CD14-positive monocyte (primary cell): Measurements from ENCODE around the gene MRTFB. TPM values are rescaled to one million over a fixed set of nuclear protein-coding genes. Genes with fewer than 3 reads are reported as not detected.

Experiments
- DNase-seq, 3 donors: peaks; one replicate each; pipeline ENCODE4 v3.0.0-alpha.2; 2011 to 2022
- H2AFZ ChIP-seq: 2 replicates; pipeline ENCODE4 v1.6.0; 2012; ENCODE audit warnings: mild to moderate bottlenecking, low read depth, low read length, inconsistent platforms; ENCODE audit not compliant: insufficient read depth, poor library complexity, severe bottlenecking
- H3K27ac ChIP-seq, 2 donors: 1 replicate in 1 of 2; 2 replicates in 1 of 2; pipeline ENCODE4 v1.5.1; 2012 to 2013; ENCODE audit warnings: low read length in 2 of 2, control low read depth in 1 of 2, inconsistent platforms in 1 of 2, low read depth in 1 of 2, mild to moderate bottlenecking in 1 of 2
- H3K27me3 ChIP-seq, 2 donors: one replicate each; pipeline versions ENCODE4 v1.6.0 to v1.6.1; 2011 to 2013; ENCODE audit warnings: low read length in 2 of 2; ENCODE audit not compliant: control insufficient read depth in 2 of 2, insufficient read depth in 2 of 2
- H3K36me3 ChIP-seq, 2 donors: replicated peaks in 1 of 2; 1 replicate in 1 of 2; 2 replicates in 1 of 2; pipeline versions ENCODE4 v1.5.1 to v1.6.1; 2012 to 2013; ENCODE audit warnings: low read length in 2 of 2, control low read depth in 1 of 2, inconsistent platforms in 1 of 2, mild to moderate bottlenecking in 1 of 2; ENCODE audit not compliant: insufficient read depth in 2 of 2, control insufficient read depth in 1 of 2
- H3K4me1 ChIP-seq, 2 donors: 1 replicate in 1 of 2; 2 replicates in 1 of 2; pipeline versions ENCODE4 v1.5.1 to v1.6.1; 2012 to 2013; ENCODE audit warnings: low read length in 2 of 2, control low read depth in 1 of 2, inconsistent platforms in 1 of 2, mild to moderate bottlenecking in 1 of 2, moderate library complexity in 1 of 2; ENCODE audit not compliant: insufficient read depth in 2 of 2, control insufficient read depth in 1 of 2
- H3K4me2 ChIP-seq: replicated peaks from 2 replicates; pipeline ENCODE3; 2012; ENCODE audit warnings: low read length, moderate library complexity, mild to moderate bottlenecking; ENCODE audit not compliant: poor library complexity, severe bottlenecking; ENCODE audit errors: extremely low read depth
- H3K4me3 ChIP-seq, 3 experiments: fragments of 200-600 bp in 1 of 3; sonication (generic) in 1 of 3; replicated peaks in 1 of 3; 1 replicate in 2 of 3; 2 replicates in 1 of 3; pipeline ENCODE4 v1.5.1; 2011 to 2013; ENCODE audit warnings: low read length in 3 of 3, mild to moderate bottlenecking in 3 of 3, control low read depth in 2 of 3, low read depth in 2 of 3, inconsistent platforms in 1 of 3, moderate library complexity in 1 of 3
- H3K79me2 ChIP-seq: 2 replicates; pipeline ENCODE4 v1.6.0; 2012; ENCODE audit warnings: mild to moderate bottlenecking, control low read depth, inconsistent platforms, low read length, moderate library complexity; ENCODE audit not compliant: insufficient read depth
- H3K9ac ChIP-seq: 2 replicates; pipeline ENCODE4 v1.6.0; 2017; ENCODE audit warnings: low read length, mild to moderate bottlenecking; ENCODE audit not compliant: insufficient read depth, poor library complexity, severe bottlenecking
- H3K9me3 ChIP-seq, 2 donors: replicated peaks in 1 of 2; 1 replicate in 1 of 2; 2 replicates in 1 of 2; pipeline versions ENCODE4 v1.5.1 to v1.6.1; 2012 to 2013; ENCODE audit warnings: low read length in 2 of 2, control low read depth in 1 of 2; ENCODE audit not compliant: control insufficient read depth in 1 of 2, insufficient read depth in 1 of 2
- H4K20me1 ChIP-seq: 2 replicates; pipeline ENCODE4 v1.6.0; 2012; ENCODE audit warnings: mild to moderate bottlenecking, low read length, control low read depth, moderate library complexity; ENCODE audit not compliant: insufficient read depth
- H3K27ac Mint-ChIP-seq, 7 donors: one replicate each; pipeline ENCODE4 v1.8.0; 2020; ENCODE audit warnings: mild to moderate bottlenecking in 7 of 7, mixed read lengths in 7 of 7, moderate library complexity in 6 of 7, inconsistent platforms in 2 of 7
- H3K27me3 Mint-ChIP-seq, 3 donors: one replicate each; pipeline ENCODE4 v1.8.0; 2021 to 2022; ENCODE audit warnings: low read depth in 3 of 3, mild to moderate bottlenecking in 3 of 3, mixed read lengths in 3 of 3, moderate library complexity in 3 of 3, inconsistent platforms in 1 of 3
- H3K36me3 Mint-ChIP-seq, 2 donors: one replicate each; pipeline ENCODE4 v1.8.0; 2020; ENCODE audit warnings: mixed read lengths in 2 of 2, inconsistent platforms in 1 of 2, mild to moderate bottlenecking in 1 of 2
- H3K4me1 Mint-ChIP-seq: one replicate; pipeline ENCODE4 v1.8.0; 2020; ENCODE audit warnings: mild to moderate bottlenecking, mixed read lengths
- H3K4me3 Mint-ChIP-seq, 2 donors: one replicate each; pipeline ENCODE4 v1.8.0; 2020; ENCODE audit warnings: mild to moderate bottlenecking in 2 of 2, mixed read lengths in 2 of 2, moderate library complexity in 1 of 2
- H3K9me3 Mint-ChIP-seq, 7 donors: one replicate each; pipeline ENCODE4 v1.8.0; 2020 to 2022; ENCODE audit warnings: mixed read lengths in 7 of 7, mild to moderate bottlenecking in 6 of 7, moderate library complexity in 6 of 7, inconsistent platforms in 2 of 7
- WGBS: methylation state at CpG from one replicate; pipeline ENCODE4 v1.1.5; 2013; ENCODE audit warnings: missing lambda C conversion rate; ENCODE audit not compliant: insufficient coverage; 5-methylcytosine and 5-hydroxymethylcytosine counted together
- intact Hi-C, 2 donors: fragments of 100-400 bp; cut with micrococcal nuclease; formaldehyde crosslinking; loops; one replicate each; pipeline versions ENCODE4 v1.15.0 to v1.15.1; 2023
- polyA plus RNA-seq, 3 donors: library from polyadenylated mRNA; depleted of rRNA in 1 of 3; unstranded in 2 of 3; stranded (reverse) in 1 of 3; fragments of 300-500 nt in 2 of 3; fragments of >200 nt in 1 of 3; fragmentation: Illumina TruSeq in 2 of 3; gene quantifications; 1 replicate in 2 of 3; 2 replicates in 1 of 3; pipeline ENCODE4 v1.2.3, GENCODE V29; 2012 to 2021
- TF ChIP-seq, protein P1 (sequence below): fragments of 200-600 bp; IDR thresholded peaks from one replicate; pipeline ENCODE4 v1.8.0; 2022; ENCODE audit warnings: antibody characterized with exemption, mild to moderate bottlenecking

Gene MRTFB
- polyA plus RNA-seq, 3 donors, result 0.69 to 1.4 (median 0.87) TPM

DNA sequence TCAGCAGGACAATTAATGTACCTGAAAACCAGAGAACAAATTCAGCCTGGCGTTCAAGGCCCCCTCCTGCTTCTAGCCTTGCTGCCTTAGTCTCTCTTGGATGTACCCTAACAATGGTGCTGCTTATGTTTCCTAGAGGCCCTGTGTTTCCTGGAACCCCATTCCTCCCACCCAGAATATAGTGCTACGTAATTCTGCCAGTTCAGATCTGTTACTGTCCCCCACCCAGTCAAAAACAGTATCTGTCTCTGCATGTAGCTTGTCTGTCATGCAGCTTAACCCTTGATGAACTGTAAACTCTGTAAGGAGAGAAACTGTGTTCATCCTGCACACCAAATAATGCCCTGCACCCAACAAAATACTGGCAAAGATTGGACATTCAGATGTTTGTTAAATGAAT lies 6.8 kb downstream of the MRTFB start:
- H3K36me3 ChIP-seq, result no peaks in the 10 kb centered on the region
- no peak overlapping the region for H2AFZ ChIP-seq
- H3K9me3 ChIP-seq, result no peaks in the 10 kb centered on the region
- no peak overlapping the region for H3K27ac ChIP-seq
- WGBS, result 89% methylated on average over 1 of the region's 2 CpGs
- no peaks in the 10 kb centered on the region for H3K4me1 Mint-ChIP-seq
- peaks cover 0 to 1% (median 0%) of the 10 kb centered on the region in 3 donors for H3K27me3 Mint-ChIP-seq
- no peaks in the 10 kb centered on the region for H3K27me3 ChIP-seq
- no peaks in the 10 kb centered on the region for H3K9me3 Mint-ChIP-seq
- DNase-seq, result no peak
- H3K4me3 ChIP-seq, result no peak overlapping the region
- H3K4me2 ChIP-seq, result no peak overlapping the region
- intact Hi-C loops, result loop anchor here in 1 of 2 donors (10.0 kb wide), 1 partner anchor 153 kb away; the partner anchor contains the start of gene ERCC4
- no peaks in the 10 kb centered on the region for H3K4me1 ChIP-seq
- H3K4me3 Mint-ChIP-seq, result no peak overlapping the region
- H4K20me1 ChIP-seq, result no peaks in the 10 kb centered on the region
- H3K79me2 ChIP-seq, result no peaks in the 10 kb centered on the region
- no peak overlapping the region for H3K9ac ChIP-seq
- TF ChIP-seq, protein P1, sequence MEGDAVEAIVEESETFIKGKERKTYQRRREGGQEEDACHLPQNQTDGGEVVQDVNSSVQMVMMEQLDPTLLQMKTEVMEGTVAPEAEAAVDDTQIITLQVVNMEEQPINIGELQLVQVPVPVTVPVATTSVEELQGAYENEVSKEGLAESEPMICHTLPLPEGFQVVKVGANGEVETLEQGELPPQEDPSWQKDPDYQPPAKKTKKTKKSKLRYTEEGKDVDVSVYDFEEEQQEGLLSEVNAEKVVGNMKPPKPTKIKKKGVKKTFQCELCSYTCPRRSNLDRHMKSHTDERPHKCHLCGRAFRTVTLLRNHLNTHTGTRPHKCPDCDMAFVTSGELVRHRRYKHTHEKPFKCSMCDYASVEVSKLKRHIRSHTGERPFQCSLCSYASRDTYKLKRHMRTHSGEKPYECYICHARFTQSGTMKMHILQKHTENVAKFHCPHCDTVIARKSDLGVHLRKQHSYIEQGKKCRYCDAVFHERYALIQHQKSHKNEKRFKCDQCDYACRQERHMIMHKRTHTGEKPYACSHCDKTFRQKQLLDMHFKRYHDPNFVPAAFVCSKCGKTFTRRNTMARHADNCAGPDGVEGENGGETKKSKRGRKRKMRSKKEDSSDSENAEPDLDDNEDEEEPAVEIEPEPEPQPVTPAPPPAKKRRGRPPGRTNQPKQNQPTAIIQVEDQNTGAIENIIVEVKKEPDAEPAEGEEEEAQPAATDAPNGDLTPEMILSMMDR, result no peak
- H3K27ac Mint-ChIP-seq, result no peak overlapping the region
- peaks cover 1 to 2% of the 10 kb centered on the region in 2 donors for H3K36me3 Mint-ChIP-seq

- no peaks in the 10 kb centered on the region for H3K27me3 ChIP-seq
- no peak for DNase-seq
- H3K4me2 ChIP-seq, result no peak overlapping the region
- no peaks in the 10 kb centered on the region for H3K36me3 ChIP-seq
- no peak overlapping the region for H3K9ac ChIP-seq
- Mint-ChIP-seq H3K36me3 (peaks cover 1 to 4% of the 10 kb centered on the region in 2 donors), H3K27ac (no peak overlapping the region), H3K4me3 (no peak overlapping the region), H3K9me3 (no peaks in the 10 kb centered on the region), H3K4me1 (peaks cover 13% of the 10 kb centered on the region), H3K27me3 (no peaks in the 10 kb centered on the region)
- WGBS, result no CpG with 5 or more reads among the region's 1 CpG
- no peak overlapping the region for H2AFZ ChIP-seq
- peaks cover 0 to 4% of the 10 kb centered on the region in 2 donors for H3K4me1 ChIP-seq
- H3K4me3 ChIP-seq, result no peak overlapping the region
- H4K20me1 ChIP-seq, result no peaks in the 10 kb centered on the region
- TF ChIP-seq, protein P1, result no peak
- intact Hi-C loops, result no loop called here
- no peaks in the 10 kb centered on the region for H3K79me2 ChIP-seq
- no peak overlapping the region for H3K27ac ChIP-seq
- H3K9me3 ChIP-seq, result no peaks in the 10 kb centered on the region
Measured at GRCh38 chr16:14086477-14086876, 15.4 kb downstream of the MRTFB start.
